ENCODE results near the gene MZF1.

DNA sequence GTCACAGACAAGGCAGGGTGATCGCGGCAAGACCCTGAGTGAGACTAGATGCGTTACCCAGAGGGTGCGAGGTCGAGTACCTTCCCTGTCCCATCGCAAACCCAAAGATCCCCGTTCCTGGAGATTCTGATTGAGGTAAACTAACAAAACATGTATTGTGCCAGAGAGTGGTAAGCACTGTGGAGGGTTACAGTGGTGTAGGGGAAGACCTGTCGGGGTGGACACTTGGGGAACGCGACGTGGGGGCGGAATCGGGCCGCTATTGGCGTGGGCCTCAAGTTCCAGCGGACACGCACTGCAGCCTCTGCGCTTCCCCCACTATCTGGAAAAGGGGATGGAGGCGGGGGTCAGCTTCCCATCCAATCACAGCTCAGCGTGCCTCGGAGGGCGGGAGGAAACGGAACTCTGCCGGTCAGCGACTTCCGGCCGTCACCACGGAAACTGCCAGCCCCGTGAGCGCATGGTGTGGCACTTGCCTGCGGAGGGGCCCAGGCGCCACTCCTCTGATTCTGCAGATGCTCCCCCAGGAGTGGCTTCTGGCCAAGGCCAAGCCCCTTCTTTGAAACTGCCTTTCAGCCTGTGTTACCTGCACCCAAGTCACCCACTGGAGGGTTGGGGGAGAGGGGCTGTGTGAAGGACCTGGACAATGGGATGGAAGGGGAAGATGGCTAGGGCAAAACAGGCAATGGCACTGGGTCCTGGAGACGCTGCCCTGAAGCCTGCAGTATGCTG, 13.7 kb downstream of the MZF1 start:
- TF ChIP-seq SMC3 (conservative IDR thresholded peaks at IDR 0.05; ENCODE audit: insufficient read depth, low read depth, low read length) (no peak), ZNF507 (tag; conservative IDR thresholded peaks at IDR 0.05) (no peak), POLR3A (IDR thresholded peaks at IDR 0.05; ENCODE audit: borderline replicate concordance, extremely low read depth, insufficient read depth, insufficient read length) (no peak), SRF (CRISPR knock-in tag; IDR thresholded peaks at IDR 0.05) (no peak), SIN3A (IDR thresholded peaks at IDR 0.05; ENCODE audit: borderline replicate concordance in 2 of 2, control insufficient read depth in 1 of 2, low read depth in 2 of 2, low read length in 2 of 2) (peak; percentile 77 to 81; a peak in 3 of 4 replicates), MAFK (IDR thresholded peaks at IDR 0.05; ENCODE audit: low read length) (no peak), CTCF (IDR thresholded peaks at IDR 0.05 in 2 of 3, conservative IDR thresholded peaks at IDR 0.05 in 1 of 3; ENCODE audit: insufficient read depth in 2 of 3, low read depth in 1 of 3, low read length in 3 of 3) (no peak)

Data from K562 (cell line).